H1 (cell line): ENCODE data around the gene ADARB2. TPM values are rescaled to one million over a fixed set of nuclear protein-coding genes. Genes with fewer than 3 reads are reported as not detected.

Experiments used
- CTCF ChIA-PET: fragments of 300-600 bp; sonication (Branson Sonifier 250); formaldehyde crosslinking; loops from one replicate; lab custom pipeline; 2021; ENCODE audit not compliant: partially characterized antibody; lab: Charles Lee
- POLR2A ChIA-PET: fragments of 300-600 bp; sonication (Branson Sonifier 250); formaldehyde crosslinking; loops from one replicate; lab custom pipeline; 2021; ENCODE audit warnings: inconsistent platforms; ENCODE audit not compliant: partially characterized antibody; lab: Charles Lee
- DNase-seq, 2 experiments: peaks; one replicate each; pipeline versions ENCODE4 v3.0.0 to v3.0.0-alpha.2; 2010 to 2022; ENCODE audit warnings: low spot score in 2 of 2, low read depth in 1 of 2, mixed read lengths in 1 of 2
- FAIRE-seq: peaks from 2 replicates; lab custom pipeline; 2011; peaks lifted over from hg19 to GRCh38; lab: Jason Lieb, UNC
- H2AFZ ChIP-seq: 2 replicates; pipeline ENCODE4 v1.8.1; 2012; ENCODE audit warnings: low read length, inconsistent platforms
- H2AK5ac ChIP-seq: 2 replicates; pipeline ENCODE4 v1.6.1; 2013; ENCODE audit warnings: low read depth, low read length
- H2BK120ac ChIP-seq: replicated peaks from 2 replicates; pipeline ENCODE3; 2013; ENCODE audit warnings: low read depth, low read length, inconsistent platforms
- H2BK12ac ChIP-seq: 2 replicates; pipeline ENCODE4 v1.6.1; 2013; ENCODE audit warnings: low read depth, low read length
- H2BK15ac ChIP-seq: 2 replicates; pipeline ENCODE4 v1.6.1; 2013; ENCODE audit warnings: low read length
- H2BK20ac ChIP-seq: 2 replicates; pipeline ENCODE4 v1.6.1; 2013; ENCODE audit warnings: low read length
- H2BK5ac ChIP-seq: 2 replicates; pipeline ENCODE4 v1.6.1; 2013; ENCODE audit warnings: low read depth, low read length
- H3K14ac ChIP-seq: 2 replicates; pipeline ENCODE4 v1.6.1; 2013; ENCODE audit warnings: inconsistent platforms; ENCODE audit not compliant: insufficient read length
- H3K18ac ChIP-seq: 2 replicates; pipeline ENCODE4 v1.6.1; 2013; ENCODE audit warnings: low read length; ENCODE audit errors: extremely low read depth
- H3K23ac ChIP-seq: 2 replicates; pipeline ENCODE4 v1.6.1; 2013; ENCODE audit warnings: inconsistent platforms; ENCODE audit not compliant: insufficient read length
- H3K23me2 ChIP-seq: 2 replicates; pipeline ENCODE4 v1.6.1; 2013; ENCODE audit warnings: low read depth, low read length
- H3K27ac ChIP-seq: 2 replicates; pipeline ENCODE4 v1.6.1; 2011; ENCODE audit warnings: low read depth, low read length, inconsistent platforms
- H3K27me3 ChIP-seq, 4 experiments: replicated peaks in 1 of 4; 1 replicate in 1 of 4; 2 replicates in 3 of 4; pipeline versions ENCODE4 v1.6.1 to v1.8.1; 2011 to 2013; ENCODE audit warnings: low read length in 3 of 4, mild to moderate bottlenecking in 3 of 4, inconsistent platforms in 2 of 4, mixed read lengths in 2 of 4, moderate library complexity in 1 of 4; ENCODE audit not compliant: control insufficient read depth in 3 of 4, insufficient read depth in 3 of 4; ENCODE audit errors: extremely low read depth in 1 of 4
- H3K36me3 ChIP-seq, 4 experiments: 2 replicates each; pipeline versions ENCODE4 v1.6.1 to v1.8.1; 2011 to 2013; ENCODE audit warnings: mild to moderate bottlenecking in 4 of 4, low read length in 3 of 4, moderate library complexity in 2 of 4, control low read depth in 1 of 4, inconsistent platforms in 1 of 4; ENCODE audit not compliant: insufficient read depth in 4 of 4, control insufficient read depth in 2 of 4
- H3K4ac ChIP-seq: replicated peaks from 2 replicates; pipeline ENCODE3; 2013; ENCODE audit warnings: low read length, low read depth, mixed read lengths, inconsistent platforms; ENCODE audit not compliant: insufficient read length
- H3K4me1 ChIP-seq, 4 experiments: replicated peaks in 1 of 4; 1 replicate in 1 of 4; 2 replicates in 3 of 4; pipeline versions ENCODE4 v1.6.1 to v1.8.1; 2011 to 2013; ENCODE audit warnings: low read length in 3 of 4, inconsistent platforms in 2 of 4, mixed read lengths in 1 of 4; ENCODE audit not compliant: insufficient read depth in 4 of 4, control insufficient read depth in 3 of 4
- H3K4me2 ChIP-seq, 2 experiments: 2 replicates each; pipeline versions ENCODE4 v1.6.1 to v1.8.1; 2011 to 2013; ENCODE audit warnings: low read depth in 2 of 2, low read length in 2 of 2, control low read depth in 1 of 2, inconsistent platforms in 1 of 2, mild to moderate bottlenecking in 1 of 2; ENCODE audit not compliant: insufficient read depth in 1 of 2
- H3K4me3 ChIP-seq, 4 experiments: fragments of 200-600, 300-600 bp in 1 of 4; sonication (generic), shearing (Covaris generic), sonication (Bioruptor Twin) in 1 of 4; 2 replicates each; pipeline versions ENCODE4 v1.5.1 to v1.8.1; 2011 to 2016; ENCODE audit warnings: low read length in 4 of 4, low read depth in 3 of 4, control low read depth in 2 of 4, inconsistent platforms in 2 of 4, mild to moderate bottlenecking in 2 of 4, mixed read lengths in 1 of 4, moderate library complexity in 1 of 4; ENCODE audit not compliant: insufficient read depth in 2 of 4; ENCODE audit errors: extremely low read depth in 1 of 4
- H3K56ac ChIP-seq: replicated peaks from 2 replicates; pipeline ENCODE3; 2013; ENCODE audit warnings: low read depth, mild to moderate bottlenecking, mixed read lengths, low read length, inconsistent platforms; ENCODE audit not compliant: insufficient read length
- H3K79me1 ChIP-seq: 2 replicates; pipeline ENCODE4 v1.6.1; 2013; ENCODE audit warnings: low read depth, low read length, control low read depth
- H3K79me2 ChIP-seq, 2 experiments: 2 replicates each; pipeline versions ENCODE4 v1.6.1 to v1.8.1; 2012 to 2013; ENCODE audit warnings: low read length in 2 of 2, mild to moderate bottlenecking in 2 of 2, inconsistent platforms in 1 of 2; ENCODE audit not compliant: insufficient read depth in 2 of 2, control insufficient read depth in 1 of 2
- H3K9ac ChIP-seq, 4 experiments: replicated peaks in 1 of 4; 1 replicate in 1 of 4; 2 replicates in 3 of 4; pipeline versions ENCODE4 v1.6.1 to v1.8.1; 2011 to 2013; ENCODE audit warnings: low read depth in 3 of 4, low read length in 3 of 4, control low read depth in 2 of 4, mild to moderate bottlenecking in 2 of 4, moderate library complexity in 2 of 4, inconsistent platforms in 1 of 4; ENCODE audit errors: extremely low read depth in 1 of 4
- H3K9me3 ChIP-seq, 2 experiments: 2 replicates each; pipeline versions ENCODE4 v1.6.1 to v1.8.1; 2012 to 2013; ENCODE audit warnings: mild to moderate bottlenecking in 2 of 2, moderate library complexity in 2 of 2, control low read depth in 1 of 2, inconsistent platforms in 1 of 2, low read depth in 1 of 2, low read length in 1 of 2, mixed read lengths in 1 of 2; ENCODE audit not compliant: insufficient read depth in 2 of 2
- H4K20me1 ChIP-seq, 2 experiments: replicated peaks in 1 of 2; 2 replicates each; pipeline versions ENCODE3 to v1.8.1; 2011 to 2013; ENCODE audit warnings: inconsistent platforms in 2 of 2, low read length in 2 of 2, mild to moderate bottlenecking in 1 of 2; ENCODE audit not compliant: insufficient read depth in 2 of 2, control insufficient read depth in 1 of 2
- H4K5ac ChIP-seq: 2 replicates; pipeline ENCODE4 v1.6.1; 2013; ENCODE audit warnings: low read length, low read depth, mixed read lengths, inconsistent platforms; ENCODE audit not compliant: insufficient read length
- H4K8ac ChIP-seq: 2 replicates; pipeline ENCODE4 v1.8.0; 2013; ENCODE audit warnings: mild to moderate bottlenecking, moderate library complexity, low read length, inconsistent platforms; ENCODE audit not compliant: insufficient read depth; ENCODE audit errors: extremely low read depth
- H4K91ac ChIP-seq: replicated peaks from 2 replicates; pipeline ENCODE3; 2013; ENCODE audit warnings: low read length, mixed read lengths, inconsistent platforms; ENCODE audit not compliant: insufficient read length
- HDAC2 ChIP-seq, 2 experiments: fragments of 300-600 bp in 1 of 2; sonication (generic) in 1 of 2; IDR thresholded peaks; 2 replicates each; pipeline ENCODE4 v1.6.1; 2011 to 2012; ENCODE audit warnings: low read depth in 2 of 2, low read length in 2 of 2, mild to moderate bottlenecking in 2 of 2, moderate library complexity in 2 of 2, borderline replicate concordance in 1 of 2, inconsistent platforms in 1 of 2
- HDAC6 ChIP-seq: IDR thresholded peaks from one replicate; pipeline ENCODE4 v1.7.1; 2012; ENCODE audit warnings: low read depth, mild to moderate bottlenecking, inconsistent platforms, low read length, moderate library complexity
- TBP ChIP-seq: IDR thresholded peaks from 2 replicates; pipeline ENCODE4 v1.6.1; 2011; ENCODE audit warnings: low read depth, low read length, improper control_type of control experiment
- WGBS, 2 experiments: shearing (Covaris generic) in 1 of 2; methylation state at CpG; one replicate each; pipeline versions ENCODE4 v1.1.6 to v1.1.7; 2013 to 2015; ENCODE audit warnings: low lambda C conversion rate in 2 of 2, mixed read lengths in 2 of 2, inconsistent platforms in 1 of 2, low coverage in 1 of 2, missing lambda C conversion rate in 1 of 2; ENCODE audit not compliant: insufficient replicate concordance in 2 of 2, insufficient coverage in 1 of 2, insufficient read length in 1 of 2; ENCODE audit errors: extremely low coverage in 1 of 2, missing lambda C conversion rate in 1 of 2; 5-methylcytosine and 5-hydroxymethylcytosine counted together
- polyA plus RNA-seq, 7 experiments: library from polyadenylated mRNA; depleted of rRNA in 3 of 7; stranded (reverse) in 5 of 7; unstranded in 2 of 7; fragments of >200 nt in 5 of 7; fragments of 200-250 nt in 2 of 7; gene quantifications; 1 replicate in 5 of 7; 2 replicates in 1 of 7; 4 replicates in 1 of 7; pipeline versions ENCODE4 v1.2.1 to v1.2.3, GENCODE V29; 2011 to 2013; ENCODE audit warnings: missing spikeins in 2 of 7, mixed read lengths in 2 of 7
- total RNA-seq: library from RNA; stranded (reverse); fragmentation: NEBNext Ultra II Directional; extraction: Animal tissue kit (Norgen Biotek cat#: 25700); gene quantifications from 2 replicates; pipeline ENCODE4 v1.2.1, GENCODE V29; 2021
- TF ChIP-seq, protein P1 (sequence below): IDR thresholded peaks from 2 replicates; pipeline ENCODE4 v1.6.1; 2012; ENCODE audit warnings: inconsistent platforms

Gene ADARB2
- total and polyA plus RNA-seq, 2 of the 8 experiments (the other 6 are each of a cell fraction or from before 2014, with no cell fraction given) = 2.2 to 2.8 TPM

GRCh38 chr10:1232164-1232911 is 505.0 kb downstream of the ADARB2 start:
- no peak overlapping the region for H4K8ac ChIP-seq
- CTCF ChIA-PET = no interaction called here
- no peaks in the 10 kb centered on the region; a peak in 1 of 4 replicates for H3K9me3 ChIP-seq
- H4K91ac ChIP-seq = peak overlapping the region; percentile 62
- no peaks in the 10 kb centered on the region for H3K79me2 ChIP-seq
- no peaks in the 10 kb centered on the region for H3K27me3 ChIP-seq
- H3K36me3 ChIP-seq = no peaks in the 10 kb centered on the region
- H4K5ac ChIP-seq = no peak overlapping the region
- peak overlapping the region; percentile 32; the same call in 1 of the 2 replicates for H2BK12ac ChIP-seq
- H2BK15ac ChIP-seq = peak overlapping the region; percentile 76
- peaks cover 10% of the 10 kb centered on the region for H3K23me2 ChIP-seq
- H3K4me2 ChIP-seq = no peak overlapping the region
- no peak overlapping the region for H3K23ac ChIP-seq
- no peaks in the 10 kb centered on the region for H3K79me1 ChIP-seq
- H3K56ac ChIP-seq = peak overlapping the region; percentile 19
- H3K27ac ChIP-seq = no peak overlapping the region
- H3K14ac ChIP-seq = no peak overlapping the region
- H3K4ac ChIP-seq = peak overlapping the region; percentile 57
- WGBS, 2 experiments = 89% methylated on average over 9 of the region's 9 CpGs; no CpG with 5 or more reads in 1 of the 2 experiments
- POLR2A ChIA-PET = no interaction called here
- H3K18ac ChIP-seq = no peak overlapping the region
- H2BK120ac ChIP-seq = no peak overlapping the region
- FAIRE-seq = peak; percentile 69
- peaks cover 0 to 8% of the 10 kb centered on the region in 2 experiments for H4K20me1 ChIP-seq
- no peak overlapping the region for H2BK20ac ChIP-seq
- H3K4me1 ChIP-seq = peaks cover 0 to 5% (median 3%) of the 10 kb centered on the region in 4 experiments; a peak in 3 of 7 replicates
- H3K9ac ChIP-seq = no peak overlapping the region
- TF ChIP-seq HDAC6 (no peak), HDAC2 (IDR thresholded peaks at IDR 0.05; ENCODE audit: borderline replicate concordance in 1 of 2, low read depth in 2 of 2, low read length in 2 of 2) (no peak), TBP (no peak)
- TF ChIP-seq, protein P1, sequence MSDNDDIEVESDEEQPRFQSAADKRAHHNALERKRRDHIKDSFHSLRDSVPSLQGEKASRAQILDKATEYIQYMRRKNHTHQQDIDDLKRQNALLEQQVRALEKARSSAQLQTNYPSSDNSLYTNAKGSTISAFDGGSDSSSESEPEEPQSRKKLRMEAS = no peak
- DNase-seq = no peak
- no peak overlapping the region for H3K4me3 ChIP-seq
- peak overlapping the region; percentile 93; the same call in 1 of the 2 replicates for H2AK5ac ChIP-seq
- H2BK5ac ChIP-seq = peak overlapping the region; percentile 39
- no peak overlapping the region for H2AFZ ChIP-seq
